H1 (cell line): Measurements from ENCODE around the gene PROM2. TPM values are rescaled to one million over a fixed set of nuclear protein-coding genes. Genes with fewer than 3 reads are reported as not detected.
A peak's percentile ranks its signal among the peaks of the same experiment; 100 is the strongest.

Source experiments
- CTCF ChIA-PET: fragments of 300-600 bp; sonication (Branson Sonifier 250); formaldehyde crosslinking; loops from one replicate; lab custom pipeline; 2021; ENCODE audit not compliant: partially characterized antibody; lab: Charles Lee
- POLR2A ChIA-PET: fragments of 300-600 bp; sonication (Branson Sonifier 250); formaldehyde crosslinking; loops from one replicate; lab custom pipeline; 2021; ENCODE audit warnings: inconsistent platforms; ENCODE audit not compliant: partially characterized antibody; lab: Charles Lee
- DNase-seq, 2 experiments: peaks; one replicate each; pipeline versions ENCODE4 v3.0.0 to v3.0.0-alpha.2; 2010 to 2022; ENCODE audit warnings: low spot score in 2 of 2, low read depth in 1 of 2, mixed read lengths in 1 of 2
- FAIRE-seq: peaks from 2 replicates; lab custom pipeline; 2011; peaks lifted over from hg19 to GRCh38; lab: Jason Lieb, UNC
- H2AFZ ChIP-seq: 2 replicates; pipeline ENCODE4 v1.8.1; 2012; ENCODE audit warnings: low read length, inconsistent platforms
- H2AK5ac ChIP-seq: 2 replicates; pipeline ENCODE4 v1.6.1; 2013; ENCODE audit warnings: low read depth, low read length
- H2BK120ac ChIP-seq: replicated peaks from 2 replicates; pipeline ENCODE3; 2013; ENCODE audit warnings: low read depth, low read length, inconsistent platforms
- H2BK12ac ChIP-seq: 2 replicates; pipeline ENCODE4 v1.6.1; 2013; ENCODE audit warnings: low read depth, low read length
- H2BK15ac ChIP-seq: 2 replicates; pipeline ENCODE4 v1.6.1; 2013; ENCODE audit warnings: low read length
- H2BK20ac ChIP-seq: 2 replicates; pipeline ENCODE4 v1.6.1; 2013; ENCODE audit warnings: low read length
- H2BK5ac ChIP-seq: 2 replicates; pipeline ENCODE4 v1.6.1; 2013; ENCODE audit warnings: low read depth, low read length
- H3K14ac ChIP-seq: 2 replicates; pipeline ENCODE4 v1.6.1; 2013; ENCODE audit warnings: inconsistent platforms; ENCODE audit not compliant: insufficient read length
- H3K18ac ChIP-seq: 2 replicates; pipeline ENCODE4 v1.6.1; 2013; ENCODE audit warnings: low read length; ENCODE audit errors: extremely low read depth
- H3K23ac ChIP-seq: 2 replicates; pipeline ENCODE4 v1.6.1; 2013; ENCODE audit warnings: inconsistent platforms; ENCODE audit not compliant: insufficient read length
- H3K23me2 ChIP-seq: 2 replicates; pipeline ENCODE4 v1.6.1; 2013; ENCODE audit warnings: low read depth, low read length
- H3K27ac ChIP-seq: 2 replicates; pipeline ENCODE4 v1.6.1; 2011; ENCODE audit warnings: low read depth, low read length, inconsistent platforms
- H3K27me3 ChIP-seq, 4 experiments: replicated peaks in 1 of 4; 1 replicate in 1 of 4; 2 replicates in 3 of 4; pipeline versions ENCODE4 v1.6.1 to v1.8.1; 2011 to 2013; ENCODE audit warnings: low read length in 3 of 4, mild to moderate bottlenecking in 3 of 4, inconsistent platforms in 2 of 4, mixed read lengths in 2 of 4, moderate library complexity in 1 of 4; ENCODE audit not compliant: control insufficient read depth in 3 of 4, insufficient read depth in 3 of 4; ENCODE audit errors: extremely low read depth in 1 of 4
- H3K36me3 ChIP-seq, 4 experiments: 2 replicates each; pipeline versions ENCODE4 v1.6.1 to v1.8.1; 2011 to 2013; ENCODE audit warnings: mild to moderate bottlenecking in 4 of 4, low read length in 3 of 4, moderate library complexity in 2 of 4, control low read depth in 1 of 4, inconsistent platforms in 1 of 4; ENCODE audit not compliant: insufficient read depth in 4 of 4, control insufficient read depth in 2 of 4
- H3K4ac ChIP-seq: replicated peaks from 2 replicates; pipeline ENCODE3; 2013; ENCODE audit warnings: low read length, low read depth, mixed read lengths, inconsistent platforms; ENCODE audit not compliant: insufficient read length
- H3K4me1 ChIP-seq, 4 experiments: replicated peaks in 1 of 4; 1 replicate in 1 of 4; 2 replicates in 3 of 4; pipeline versions ENCODE4 v1.6.1 to v1.8.1; 2011 to 2013; ENCODE audit warnings: low read length in 3 of 4, inconsistent platforms in 2 of 4, mixed read lengths in 1 of 4; ENCODE audit not compliant: insufficient read depth in 4 of 4, control insufficient read depth in 3 of 4
- H3K4me2 ChIP-seq, 2 experiments: 2 replicates each; pipeline versions ENCODE4 v1.6.1 to v1.8.1; 2011 to 2013; ENCODE audit warnings: low read depth in 2 of 2, low read length in 2 of 2, control low read depth in 1 of 2, inconsistent platforms in 1 of 2, mild to moderate bottlenecking in 1 of 2; ENCODE audit not compliant: insufficient read depth in 1 of 2
- H3K4me3 ChIP-seq, 4 experiments: fragments of 200-600, 300-600 bp in 1 of 4; sonication (generic), shearing (Covaris generic), sonication (Bioruptor Twin) in 1 of 4; 2 replicates each; pipeline versions ENCODE4 v1.5.1 to v1.8.1; 2011 to 2016; ENCODE audit warnings: low read length in 4 of 4, low read depth in 3 of 4, control low read depth in 2 of 4, inconsistent platforms in 2 of 4, mild to moderate bottlenecking in 2 of 4, mixed read lengths in 1 of 4, moderate library complexity in 1 of 4; ENCODE audit not compliant: insufficient read depth in 2 of 4; ENCODE audit errors: extremely low read depth in 1 of 4
- H3K56ac ChIP-seq: replicated peaks from 2 replicates; pipeline ENCODE3; 2013; ENCODE audit warnings: low read depth, mild to moderate bottlenecking, mixed read lengths, low read length, inconsistent platforms; ENCODE audit not compliant: insufficient read length
- H3K79me1 ChIP-seq: 2 replicates; pipeline ENCODE4 v1.6.1; 2013; ENCODE audit warnings: low read depth, low read length, control low read depth
- H3K79me2 ChIP-seq, 2 experiments: 2 replicates each; pipeline versions ENCODE4 v1.6.1 to v1.8.1; 2012 to 2013; ENCODE audit warnings: low read length in 2 of 2, mild to moderate bottlenecking in 2 of 2, inconsistent platforms in 1 of 2; ENCODE audit not compliant: insufficient read depth in 2 of 2, control insufficient read depth in 1 of 2
- H3K9ac ChIP-seq, 4 experiments: replicated peaks in 1 of 4; 1 replicate in 1 of 4; 2 replicates in 3 of 4; pipeline versions ENCODE4 v1.6.1 to v1.8.1; 2011 to 2013; ENCODE audit warnings: low read depth in 3 of 4, low read length in 3 of 4, control low read depth in 2 of 4, mild to moderate bottlenecking in 2 of 4, moderate library complexity in 2 of 4, inconsistent platforms in 1 of 4; ENCODE audit errors: extremely low read depth in 1 of 4
- H3K9me3 ChIP-seq, 2 experiments: 2 replicates each; pipeline versions ENCODE4 v1.6.1 to v1.8.1; 2012 to 2013; ENCODE audit warnings: mild to moderate bottlenecking in 2 of 2, moderate library complexity in 2 of 2, control low read depth in 1 of 2, inconsistent platforms in 1 of 2, low read depth in 1 of 2, low read length in 1 of 2, mixed read lengths in 1 of 2; ENCODE audit not compliant: insufficient read depth in 2 of 2
- H4K20me1 ChIP-seq, 2 experiments: replicated peaks in 1 of 2; 2 replicates each; pipeline versions ENCODE3 to v1.8.1; 2011 to 2013; ENCODE audit warnings: inconsistent platforms in 2 of 2, low read length in 2 of 2, mild to moderate bottlenecking in 1 of 2; ENCODE audit not compliant: insufficient read depth in 2 of 2, control insufficient read depth in 1 of 2
- H4K5ac ChIP-seq: 2 replicates; pipeline ENCODE4 v1.6.1; 2013; ENCODE audit warnings: low read length, low read depth, mixed read lengths, inconsistent platforms; ENCODE audit not compliant: insufficient read length
- H4K8ac ChIP-seq: 2 replicates; pipeline ENCODE4 v1.8.0; 2013; ENCODE audit warnings: mild to moderate bottlenecking, moderate library complexity, low read length, inconsistent platforms; ENCODE audit not compliant: insufficient read depth; ENCODE audit errors: extremely low read depth
- H4K91ac ChIP-seq: replicated peaks from 2 replicates; pipeline ENCODE3; 2013; ENCODE audit warnings: low read length, mixed read lengths, inconsistent platforms; ENCODE audit not compliant: insufficient read length
- ATF3 ChIP-seq: IDR thresholded peaks from 2 replicates; pipeline ENCODE4 v1.6.1; 2011; ENCODE audit warnings: low read depth, mild to moderate bottlenecking, low read length; ENCODE audit not compliant: insufficient read depth
- BACH1 ChIP-seq: IDR thresholded peaks from 2 replicates; pipeline ENCODE4 v1.6.1; 2012; ENCODE audit warnings: low read length, improper control_type of control experiment
- CHD2 ChIP-seq: IDR thresholded peaks from 2 replicates; pipeline ENCODE4 v1.6.1; 2012; ENCODE audit warnings: low read length, improper control_type of control experiment
- EGR1 ChIP-seq: IDR thresholded peaks from 2 replicates; pipeline ENCODE4 v1.6.1; 2011; ENCODE audit warnings: low read depth, low read length, borderline replicate concordance
- JUN ChIP-seq: IDR thresholded peaks from 2 replicates; pipeline ENCODE4 v1.6.1; 2011; ENCODE audit warnings: low read depth, mild to moderate bottlenecking, improper control_type of control experiment, low read length
- MAFK ChIP-seq: IDR thresholded peaks from 2 replicates; pipeline ENCODE4 v1.6.1; 2012; ENCODE audit warnings: low read depth, mild to moderate bottlenecking, improper control_type of control experiment, low read length
- POU5F1 ChIP-seq: IDR thresholded peaks from 2 replicates; pipeline ENCODE4 v1.6.1; 2011; ENCODE audit warnings: low read depth, mild to moderate bottlenecking, low read length, moderate library complexity
- RAD21 ChIP-seq, 2 experiments: IDR thresholded peaks in 1 of 2; conservative IDR thresholded peaks in 1 of 2; 2 replicates each; pipeline ENCODE4 v1.6.1; 2011; ENCODE audit warnings: low read depth in 2 of 2, low read length in 2 of 2, improper control_type of control experiment in 1 of 2, inconsistent platforms in 1 of 2, mild to moderate bottlenecking in 1 of 2, moderate library complexity in 1 of 2
- SIX5 ChIP-seq: IDR thresholded peaks from 2 replicates; pipeline ENCODE4 v1.6.1; 2011; ENCODE audit warnings: mild to moderate bottlenecking, low read depth, low read length
- WGBS, 2 experiments: shearing (Covaris generic) in 1 of 2; methylation state at CpG; one replicate each; pipeline versions ENCODE4 v1.1.6 to v1.1.7; 2013 to 2015; ENCODE audit warnings: low lambda C conversion rate in 2 of 2, mixed read lengths in 2 of 2, inconsistent platforms in 1 of 2, low coverage in 1 of 2, missing lambda C conversion rate in 1 of 2; ENCODE audit not compliant: insufficient replicate concordance in 2 of 2, insufficient coverage in 1 of 2, insufficient read length in 1 of 2; ENCODE audit errors: extremely low coverage in 1 of 2, missing lambda C conversion rate in 1 of 2; 5-methylcytosine and 5-hydroxymethylcytosine counted together
- polyA plus RNA-seq, 7 experiments: library from polyadenylated mRNA; depleted of rRNA in 3 of 7; stranded (reverse) in 5 of 7; unstranded in 2 of 7; fragments of >200 nt in 5 of 7; fragments of 200-250 nt in 2 of 7; gene quantifications; 1 replicate in 5 of 7; 2 replicates in 1 of 7; 4 replicates in 1 of 7; pipeline versions ENCODE4 v1.2.1 to v1.2.3, GENCODE V29; 2011 to 2013; ENCODE audit warnings: missing spikeins in 2 of 7, mixed read lengths in 2 of 7
- total RNA-seq: library from RNA; stranded (reverse); fragmentation: NEBNext Ultra II Directional; extraction: Animal tissue kit (Norgen Biotek cat#: 25700); gene quantifications from 2 replicates; pipeline ENCODE4 v1.2.1, GENCODE V29; 2021

Gene PROM2
- total and polyA plus RNA-seq, 2 of the 8 experiments (the other 6 are each of a cell fraction or from before 2014, with no cell fraction given): 1.6 to 3.8 TPM

- Histone ChIP-seq H3K79me2 (no peaks in the 10 kb centered on the region), H3K14ac (no peak overlapping the region), H2BK5ac (no peak overlapping the region), H2AK5ac (no peak overlapping the region), H2BK12ac (no peak overlapping the region), H3K36me3 (no peaks in the 10 kb centered on the region), H4K91ac (no peak overlapping the region), H3K23me2 (no peaks in the 10 kb centered on the region; the same call in 1 of the 2 replicates), H2BK120ac (no peak overlapping the region), H3K27ac (no peak overlapping the region), H3K9me3 (peaks cover 75 to 88% of the 10 kb centered on the region in 2 experiments), H3K79me1 (no peaks in the 10 kb centered on the region; the same call in 1 of the 2 replicates), H3K56ac (no peak overlapping the region), H3K4ac (no peak overlapping the region), H3K18ac (no peak overlapping the region), H2BK20ac (no peak overlapping the region), H4K8ac (0 out of 2 replicates have a peak overlapping the region, but pooled peaks have one; percentile 38), H4K5ac (no peak overlapping the region), H3K4me3 (no peak overlapping the region), H2BK15ac (no peak overlapping the region), H3K23ac (no peak overlapping the region), H4K20me1 (no peaks in the 10 kb centered on the region), H3K4me1 (peaks cover 0 to 2% (median 0%) of the 10 kb centered on the region in 4 experiments; a peak in 1 of 7 replicates), H3K9ac (no peak overlapping the region), H2AFZ (no peak overlapping the region), H3K27me3 (no peaks in the 10 kb centered on the region), H3K4me2 (no peak overlapping the region)
- TF ChIP-seq EGR1 (no peak), RAD21 (IDR thresholded peaks at IDR 0.05 in 1 of 2, conservative IDR thresholded peaks at IDR 0.05 in 1 of 2; ENCODE audit: low read depth in 2 of 2, low read length in 2 of 2) (no peak), ATF3 (no peak), JUN (no peak), MAFK (no peak), CHD2 (no peak), BACH1 (no peak), SIX5 (no peak), POU5F1 (no peak)
- WGBS, 2 experiments: 79% methylated on average over 11 of the region's 11 CpGs; no CpG with 5 or more reads in 1 of the 2 experiments
- DNase-seq (peak in 1 of 2 experiments; percentile 30), FAIRE-seq (no peak)
- ChIA-PET POLR2A (no interaction called here), CTCF (no interaction called here)
Observed at GRCh38 chr2:95267458-95268210, 6.6 kb upstream of the PROM2 start.
